Measurements from ENCODE around the gene CEMIP. TPM values are rescaled to one million over a fixed set of nuclear protein-coding genes. Genes with fewer than 3 reads are reported as not detected.
A peak's percentile ranks its signal among the peaks of the same experiment; 100 is the strongest.

CEMIP gene
- total and polyA plus RNA-seq, 2 of the 8 experiments (the other 6 are each of a cell fraction or from before 2014, with no cell fraction given): 0.11 to 0.60 TPM

DNA sequence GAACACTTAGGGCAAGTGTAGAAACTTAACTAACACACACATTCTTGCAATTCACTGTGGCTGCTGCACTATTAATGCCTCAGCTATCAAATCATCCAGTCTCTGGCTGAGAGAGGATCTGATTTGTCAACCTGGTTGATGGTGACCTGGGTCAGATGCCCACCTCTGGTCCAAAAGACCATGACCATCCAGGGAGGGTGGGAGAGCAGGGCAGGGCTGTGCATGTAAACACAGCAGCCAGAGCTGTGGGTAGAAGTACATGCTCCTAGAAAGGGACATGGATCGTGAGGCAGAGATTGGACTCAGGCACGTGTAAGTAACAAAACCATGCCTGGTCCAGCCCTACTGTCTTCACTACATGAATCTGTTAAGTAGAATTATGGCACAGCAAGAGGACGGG, 193.1 kb downstream of the CEMIP start:
- no peak overlapping the region for H4K91ac ChIP-seq (replicated peaks; ENCODE audit: insufficient read length, low read length)
- TF ChIP-seq NRF1 (IDR thresholded peaks at IDR 0.05; ENCODE audit: low read depth, low read length): no peak
- no peak for TF ChIP-seq RBBP5 (IDR thresholded peaks at IDR 0.05; ENCODE audit: borderline replicate concordance, low read depth, low read length)
- no peak overlapping the region for H4K8ac ChIP-seq (ENCODE audit: extremely low read depth, insufficient read depth, low read length)
- H3K4me2 ChIP-seq (ENCODE audit: insufficient read depth in 1 of 2, low read depth in 2 of 2, low read length in 2 of 2): no peak overlapping the region
- H3K36me3 ChIP-seq (ENCODE audit: control insufficient read depth in 2 of 4, insufficient read depth in 4 of 4, low read length in 3 of 4): peaks cover 0 to 3% (median 0%) of the 10 kb centered on the region in 4 experiments; a peak in 2 of 8 replicates
- no peak overlapping the region for H3K23ac ChIP-seq (ENCODE audit: insufficient read length)
- no peak overlapping the region for H2AFZ ChIP-seq (ENCODE audit: low read length)
- H2BK12ac ChIP-seq (ENCODE audit: low read depth, low read length): no peak overlapping the region
- H2BK15ac ChIP-seq (ENCODE audit: low read length): 0 out of 2 replicates have a peak overlapping the region, but pooled peaks have one; percentile 18
- ChIA-PET POLR2A (ENCODE audit: partially characterized antibody) (interaction anchor here (1.4 kb wide), 1 partner anchor 15 kb away, joined by 4 read pairs; no protein-coding TSS in a partner anchor), CTCF (ENCODE audit: partially characterized antibody) (interaction anchor here (0.6 to 5.3 kb wide), 6 partner anchors 16 to 516 kb away, joined by 3 to 71 read pairs (median 3); no protein-coding TSS in a partner anchor)
- 93% methylated on average over 3 of the region's 3 CpGs; no CpG with 5 or more reads in 1 of the 2 experiments for WGBS, 2 experiments (ENCODE audit: extremely low coverage in 1 of 2, insufficient coverage in 1 of 2, insufficient read length in 1 of 2, insufficient replicate concordance in 2 of 2, low coverage in 1 of 2, low lambda C conversion rate in 2 of 2, missing lambda C conversion rate in 1 of 2)
- peaks cover 10 to 28% (median 14%) of the 10 kb centered on the region in 4 experiments for H3K4me1 ChIP-seq (replicated peaks in 1 of 4; ENCODE audit: control insufficient read depth in 3 of 4, insufficient read depth in 4 of 4, low read length in 3 of 4)
- no peak overlapping the region for H3K18ac ChIP-seq (ENCODE audit: extremely low read depth, low read length)
- H2AK5ac ChIP-seq (ENCODE audit: low read depth, low read length): no peak overlapping the region
- H3K27me3 ChIP-seq (replicated peaks in 1 of 4; ENCODE audit: control insufficient read depth in 3 of 4, extremely low read depth in 1 of 4, insufficient read depth in 3 of 4, low read length in 3 of 4): no peaks in the 10 kb centered on the region
- H3K4ac ChIP-seq (replicated peaks; ENCODE audit: insufficient read length, low read depth, low read length): no peak overlapping the region
- no peaks in the 10 kb centered on the region for H3K23me2 ChIP-seq (ENCODE audit: low read depth, low read length)
- H2BK20ac ChIP-seq (ENCODE audit: low read length): peak overlapping the region; percentile 86; the same call in 1 of the 2 replicates
- H3K79me1 ChIP-seq (ENCODE audit: low read depth, low read length): peaks cover 7% of the 10 kb centered on the region
- FAIRE-seq (no peak), DNase-seq (ENCODE audit: low read depth in 1 of 2, low spot score in 2 of 2) (no peak)
- no peak overlapping the region for H2BK120ac ChIP-seq (replicated peaks; ENCODE audit: low read depth, low read length)
- H4K20me1 ChIP-seq (replicated peaks in 1 of 2; ENCODE audit: control insufficient read depth in 1 of 2, insufficient read depth in 2 of 2, low read length in 2 of 2): peaks cover 6 to 11% of the 10 kb centered on the region in 2 experiments
- H3K79me2 ChIP-seq (ENCODE audit: control insufficient read depth in 1 of 2, insufficient read depth in 2 of 2, low read length in 2 of 2): peaks cover 0 to 28% of the 10 kb centered on the region in 2 experiments; a peak in 2 of 4 replicates
- no peak overlapping the region for H3K14ac ChIP-seq (ENCODE audit: insufficient read length)
- H3K9me3 ChIP-seq (ENCODE audit: insufficient read depth in 2 of 2, low read depth in 1 of 2, low read length in 1 of 2): no peaks in the 10 kb centered on the region
- H2BK5ac ChIP-seq (ENCODE audit: low read depth, low read length): no peak overlapping the region; the same call in 1 of the 2 replicates
- H3K9ac ChIP-seq (replicated peaks in 1 of 4; ENCODE audit: extremely low read depth in 1 of 4, low read depth in 3 of 4, low read length in 3 of 4): no peak overlapping the region
- H3K4me3 ChIP-seq (ENCODE audit: extremely low read depth in 1 of 4, insufficient read depth in 2 of 4, low read depth in 3 of 4, low read length in 4 of 4): no peak overlapping the region
- H3K27ac ChIP-seq (ENCODE audit: low read depth, low read length): no peak overlapping the region
- no peak overlapping the region for H3K56ac ChIP-seq (replicated peaks; ENCODE audit: insufficient read length, low read depth, low read length)
- no peak overlapping the region for H4K5ac ChIP-seq (ENCODE audit: insufficient read length, low read depth, low read length)
